Endometrial microvascular endothelial cells (primary cell): Measurements from ENCODE around the gene LAPTM5. TPM values are rescaled to one million over a fixed set of nuclear protein-coding genes. Genes with fewer than 3 reads are reported as not detected.
"Not testable (repeated sequence)": the region's sequence is repeated elsewhere in the genome, so short reads cannot be mapped to it uniquely, and the experiment has no call there.

ENCODE experiments used
- in situ Hi-C: cut with HindIII; loops from 2 replicates; pipeline ENCODE4 v1.10.0; 2017; ENCODE audit warnings: low sequenced_read_pairs, low pct_unique_long_range_greater_than_20kb; ENCODE audit errors: inconsistent ontology term
- total RNA-seq: library from RNA; depleted of rRNA; stranded (reverse); fragments of >200 nt; gene quantifications from one replicate; pipeline ENCODE4 v1.2.3, GENCODE V29; 2015; ENCODE audit errors: inconsistent ontology term

Gene LAPTM5
- total RNA-seq, 1 donor from 2014 or later: 53.8 TPM

DNA sequence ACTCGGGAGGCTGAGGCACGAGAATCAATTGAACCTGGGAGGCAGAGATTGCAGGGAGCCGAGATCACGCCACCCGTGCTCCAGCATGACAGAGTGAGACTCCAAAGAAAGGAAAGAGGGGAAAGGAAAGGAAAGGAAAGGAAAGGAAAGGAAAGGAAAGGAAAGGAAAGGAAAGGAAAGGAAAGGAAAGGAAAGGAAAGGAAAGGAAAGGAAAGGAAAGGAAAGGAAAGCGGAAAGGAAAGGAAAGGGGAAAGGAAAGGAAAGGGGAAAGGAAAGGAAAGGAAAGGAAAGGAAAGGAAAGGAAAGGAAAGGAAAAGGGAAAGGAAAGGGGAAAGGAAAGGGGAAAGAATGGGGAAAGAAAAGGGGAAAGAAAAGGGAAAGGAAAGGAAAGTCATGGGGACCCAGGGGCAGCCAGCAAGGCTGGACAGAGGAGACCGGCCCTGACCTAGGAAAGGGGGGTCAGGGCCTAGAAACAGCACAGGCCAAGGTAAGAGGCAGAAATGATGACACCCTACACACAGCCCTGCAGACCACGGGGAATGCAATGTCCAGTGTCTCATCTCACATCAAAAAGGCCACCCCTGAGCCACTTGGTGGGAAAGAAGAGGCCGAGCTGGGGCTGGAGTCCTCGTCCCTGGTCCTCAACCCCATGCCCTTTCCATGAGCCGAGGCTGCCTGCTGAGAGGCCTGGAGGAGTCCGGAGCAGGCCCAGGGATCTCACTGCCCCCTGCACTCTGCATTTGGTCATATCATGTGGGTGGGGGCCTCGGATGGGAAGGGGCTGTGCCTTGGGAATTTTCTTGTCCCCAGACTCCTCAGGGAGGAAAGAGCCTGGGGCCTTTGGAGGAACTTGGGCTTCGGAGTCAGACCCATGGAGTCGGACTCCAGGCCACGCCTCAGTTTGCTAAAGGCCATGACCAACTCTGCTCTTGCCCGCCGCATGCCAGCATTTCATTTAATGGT is 18.8 kb upstream of the LAPTM5 start:
- in situ Hi-C loops: no loop called here

DNA sequence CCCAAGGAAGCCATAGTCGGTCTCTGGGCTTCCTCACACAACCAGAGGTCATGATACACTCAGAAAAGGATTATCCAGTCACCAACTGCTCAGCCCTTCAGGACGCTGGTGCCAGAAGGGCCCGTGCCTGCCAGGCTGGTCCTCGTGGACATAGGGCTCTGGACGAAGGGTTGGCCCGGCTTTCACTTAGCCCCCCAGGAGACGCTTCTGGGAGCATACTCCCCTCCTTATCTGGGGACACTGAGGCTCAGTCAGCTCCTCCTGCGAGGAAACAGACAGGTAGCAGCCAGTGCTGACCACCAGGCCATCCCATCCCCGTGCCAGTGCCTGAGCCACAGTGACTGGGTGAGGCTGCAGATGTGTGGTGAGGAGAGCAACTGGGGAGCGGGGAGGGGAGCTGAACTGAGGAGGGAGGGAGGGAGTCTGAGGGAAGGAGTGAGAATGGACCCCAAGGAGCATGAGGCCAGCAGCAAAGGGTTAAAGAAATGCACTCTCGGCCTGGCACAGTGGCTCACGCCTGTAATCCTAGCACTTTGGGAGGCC is 17.9 kb upstream of the LAPTM5 start:
- in situ Hi-C loops: no loop called here

DNA sequence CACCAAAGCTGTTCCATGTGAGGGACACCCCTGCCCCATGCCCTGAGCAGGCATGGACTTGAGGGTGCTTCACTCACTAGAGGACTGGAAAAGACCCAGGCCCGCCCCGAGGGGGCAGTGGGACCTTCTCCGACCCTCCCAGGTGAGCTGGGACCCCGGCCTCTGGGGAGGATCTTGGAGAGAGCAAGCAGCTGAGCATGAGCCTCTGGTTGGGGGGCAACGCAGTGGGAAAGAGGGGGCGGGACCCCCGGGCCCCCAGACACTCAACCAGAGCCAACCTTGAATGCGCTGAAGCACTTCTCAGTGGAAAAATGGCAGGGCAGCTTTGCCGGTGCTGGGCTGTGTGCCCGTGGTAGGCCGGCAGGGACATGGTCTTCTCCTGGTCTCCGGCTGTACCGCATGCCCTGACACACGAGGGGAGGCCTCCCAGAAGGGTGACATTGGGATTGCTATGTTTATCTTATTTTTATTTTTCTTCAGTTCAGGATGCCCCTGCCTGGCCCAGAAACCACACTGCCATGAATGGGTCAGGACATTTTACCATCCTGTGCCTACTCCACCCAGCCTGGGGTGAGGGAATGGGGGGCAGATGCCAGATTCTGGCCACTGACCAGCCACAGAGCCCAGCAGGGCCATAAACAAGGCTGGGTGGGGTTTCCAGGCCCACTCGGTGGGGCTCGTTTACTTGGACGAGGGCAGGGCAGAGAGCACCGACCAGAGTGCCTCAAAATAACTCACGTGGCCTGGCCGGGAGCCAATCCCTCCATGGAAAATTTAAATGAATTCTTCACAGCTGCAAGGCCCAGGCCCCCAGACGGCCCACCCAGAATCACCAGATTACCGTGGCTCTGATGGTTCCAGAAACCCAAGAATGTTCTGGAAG is 17.2 kb upstream of the LAPTM5 start:
- in situ Hi-C loops: no loop called here

DNA sequence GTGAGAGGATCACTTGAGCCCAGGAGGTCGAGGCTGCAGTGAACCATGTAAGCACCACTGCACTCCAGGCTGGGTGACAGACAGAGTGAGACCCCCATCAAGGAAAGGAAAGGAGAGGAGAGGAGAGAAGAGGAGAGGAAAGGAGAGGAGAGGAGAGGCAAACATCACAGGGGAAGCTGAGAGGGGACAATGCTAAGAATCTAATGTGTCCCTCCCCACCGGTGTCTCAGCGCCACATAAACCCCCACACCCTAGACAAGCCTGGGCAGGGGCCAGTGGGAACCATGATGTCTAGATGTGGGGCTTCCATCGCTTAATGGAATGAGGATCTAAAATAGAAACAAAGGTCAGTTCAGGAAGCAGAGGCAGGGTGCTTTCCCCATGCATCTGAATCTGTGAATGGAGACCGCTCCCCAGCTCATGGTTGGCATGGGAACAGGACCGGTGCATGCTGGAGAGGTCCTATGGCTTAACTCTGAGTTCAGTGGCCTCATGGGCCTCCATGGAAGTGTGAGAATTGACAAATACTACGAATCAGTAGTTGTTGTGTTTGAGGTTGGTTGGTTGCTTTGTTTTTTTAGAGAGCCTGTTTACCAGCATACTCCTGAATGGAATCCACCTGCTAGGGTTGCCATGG is 16.3 kb upstream of the LAPTM5 start:
- in situ Hi-C loops: no loop called here

DNA sequence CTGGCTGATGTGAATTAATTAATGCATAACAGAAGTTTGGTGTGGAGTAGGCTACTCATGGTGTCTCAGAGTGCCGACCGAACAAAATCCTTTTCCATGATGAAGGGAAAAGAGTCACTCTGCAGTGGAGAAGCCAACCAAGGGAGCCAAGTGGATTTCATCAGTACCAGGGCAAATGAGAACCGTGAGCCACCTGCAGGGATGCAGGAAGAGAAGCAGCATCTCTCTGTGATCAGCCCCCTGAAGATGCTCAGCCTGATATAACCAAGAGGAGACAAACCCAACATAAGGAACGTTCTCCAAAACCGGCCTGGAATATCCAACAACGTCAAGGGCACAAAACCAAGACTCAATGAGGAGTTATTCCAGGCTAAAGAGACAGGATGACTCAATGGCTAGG is 13.4 kb upstream of the LAPTM5 start:
- in situ Hi-C loops: no loop called here

DNA sequence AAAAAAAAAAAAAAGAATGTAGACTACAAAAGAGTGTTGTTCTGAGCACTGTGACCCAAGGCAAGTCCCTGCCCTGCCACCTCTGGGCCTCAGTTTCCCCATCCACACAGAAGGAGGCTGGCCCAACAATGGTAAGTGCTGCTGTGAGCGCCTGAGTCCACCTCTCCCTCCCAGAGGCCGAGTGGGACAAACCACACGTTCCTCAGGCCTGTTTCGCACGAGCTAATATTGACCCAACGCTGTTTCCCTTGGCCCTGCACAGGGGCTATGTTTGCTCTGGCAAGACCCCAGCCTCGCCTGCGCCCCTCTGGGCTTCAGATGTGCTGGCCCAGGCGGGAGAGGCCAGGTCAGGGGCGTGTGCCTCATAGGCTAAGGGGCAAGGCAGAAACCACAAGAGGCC is 12.6 kb upstream of the LAPTM5 start:
- in situ Hi-C loops: no loop called here

DNA sequence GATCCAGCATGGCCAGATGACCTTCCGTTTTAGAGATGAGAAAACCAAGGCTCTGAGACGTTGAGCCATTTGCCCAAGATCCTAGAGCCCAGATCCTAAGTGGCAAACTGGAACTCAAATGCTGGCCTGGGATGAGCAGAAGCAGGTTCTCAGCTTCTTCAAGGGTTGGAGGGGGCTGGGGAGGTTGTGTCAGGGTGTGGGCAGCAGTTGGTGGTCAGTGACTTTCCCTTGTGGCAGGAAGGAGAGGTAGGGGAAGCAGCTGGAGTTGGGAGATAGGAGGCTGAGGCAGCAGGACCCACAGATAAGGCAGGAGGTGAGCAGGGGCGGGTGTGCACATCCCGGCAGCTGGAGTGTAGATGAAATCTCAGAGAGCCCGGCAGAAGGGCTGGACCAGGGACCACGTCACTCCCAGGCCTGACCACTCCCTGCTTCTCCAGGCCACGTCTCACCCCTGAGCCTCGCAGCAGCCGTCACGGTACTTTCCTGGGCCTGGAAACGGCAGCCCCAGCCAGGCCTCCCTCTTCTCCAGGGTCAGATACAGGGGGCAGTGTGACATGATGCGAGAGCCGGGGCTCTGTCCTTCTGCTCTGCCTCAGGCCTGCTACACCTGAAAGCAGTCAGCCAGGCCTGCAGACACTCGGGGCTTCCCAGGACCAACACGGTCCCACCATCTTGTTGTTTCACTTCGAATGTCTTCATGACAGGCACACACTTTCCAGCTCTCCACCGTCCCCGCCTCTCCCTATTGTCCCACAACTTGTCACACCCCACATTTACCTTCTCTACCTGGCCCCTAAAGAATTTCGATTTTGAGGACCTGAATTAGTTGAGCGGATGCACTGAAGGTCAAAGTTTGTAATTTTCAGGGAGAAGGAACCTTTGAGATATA is 11.5 kb upstream of the LAPTM5 start:
- in situ Hi-C loops: no loop called here

DNA sequence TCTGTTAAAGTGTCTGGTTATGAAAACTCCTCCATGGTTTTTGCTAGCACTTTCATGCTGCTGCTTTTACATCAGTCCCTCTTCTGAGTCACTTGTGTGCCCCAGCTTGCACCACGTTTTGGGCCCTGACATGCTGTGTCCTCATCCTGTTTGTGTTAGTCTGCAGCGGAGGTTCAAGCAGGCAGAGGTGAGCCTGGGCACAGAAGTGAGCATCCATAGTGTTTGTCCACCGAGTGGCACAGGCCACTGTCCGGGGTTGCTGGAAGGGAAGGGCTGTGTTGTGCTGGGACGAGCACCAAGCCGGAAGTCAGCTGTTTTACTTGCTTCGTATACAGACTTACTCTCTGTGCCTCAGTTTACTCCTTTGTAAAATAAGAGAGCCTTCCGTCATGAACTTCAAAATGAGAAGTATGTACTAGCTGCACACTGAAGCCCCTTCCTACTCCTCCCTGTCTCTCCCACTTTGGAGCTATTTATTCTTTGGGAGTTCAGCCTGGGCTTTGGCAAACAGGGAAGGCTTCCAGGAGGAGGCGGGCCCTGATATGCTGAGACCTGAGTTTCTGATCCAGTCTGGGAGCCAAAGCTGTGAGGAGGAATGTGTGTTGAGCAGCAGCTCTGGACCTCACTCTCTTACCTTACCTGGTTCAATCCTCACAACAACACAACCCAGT is 10.7 kb upstream of the LAPTM5 start:
- in situ Hi-C loops: no loop called here

DNA sequence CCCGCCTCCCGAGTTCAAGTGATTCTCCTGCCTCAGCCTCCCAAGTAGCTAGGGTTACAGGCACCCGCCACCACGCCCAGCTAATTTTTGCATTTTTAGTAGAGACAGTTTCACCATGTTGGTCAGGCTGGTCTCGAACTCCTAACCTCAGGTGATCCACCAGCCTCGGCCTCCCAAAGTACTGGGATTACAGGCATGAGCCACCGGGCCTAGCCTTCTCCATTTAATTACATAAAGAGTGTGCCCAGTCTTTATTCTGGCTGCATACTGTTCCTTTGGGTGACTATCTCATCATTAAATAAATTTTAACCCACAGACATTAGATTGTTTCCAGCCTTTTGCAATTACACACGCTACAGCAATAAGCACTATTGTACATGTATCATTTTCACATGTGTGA is 9.4 kb upstream of the LAPTM5 start:
- in situ Hi-C loops: not testable (repeated sequence)

DNA sequence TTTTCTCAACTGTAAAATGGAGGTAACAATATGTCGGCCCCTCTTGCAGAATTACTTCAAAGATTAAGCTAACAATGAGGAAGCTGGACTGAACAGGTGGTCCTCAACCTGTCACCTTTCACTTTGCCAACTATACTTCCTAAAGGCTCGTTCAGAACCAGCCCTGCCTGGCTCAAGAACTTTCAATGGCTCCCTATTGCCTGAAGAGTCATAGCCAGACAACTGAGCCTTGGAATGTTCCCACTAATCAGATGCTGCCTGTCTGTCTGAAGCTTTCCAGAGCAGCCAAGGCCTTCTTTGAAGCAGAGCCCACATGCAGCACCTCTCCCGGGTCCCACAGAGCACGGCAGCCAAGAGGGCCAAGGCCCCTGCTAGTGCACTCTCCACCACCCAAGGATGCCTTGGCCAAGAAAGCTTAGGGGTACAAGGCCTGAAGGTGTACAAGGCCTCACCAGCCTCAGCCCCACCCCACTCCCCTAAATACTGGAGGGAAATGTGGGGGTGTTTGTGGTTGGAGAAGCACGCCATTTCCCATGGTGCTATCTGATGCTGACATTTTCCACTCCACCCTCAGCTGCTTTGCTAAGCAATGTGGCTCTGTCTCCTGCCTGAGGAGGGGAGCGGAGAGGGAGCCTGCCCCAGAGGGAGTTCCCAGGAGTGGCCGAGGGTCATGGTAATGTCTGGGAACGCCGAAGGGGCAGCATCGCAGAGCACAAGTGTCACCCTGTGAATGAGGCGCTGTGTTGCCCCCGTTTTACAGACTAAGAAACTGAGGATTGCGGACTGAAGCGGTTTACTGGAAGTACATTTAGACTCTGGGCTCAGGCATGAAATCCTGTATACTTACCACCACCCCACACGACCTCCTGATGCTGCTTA is 8.2 kb upstream of the LAPTM5 start:
- in situ Hi-C loops: no loop called here

DNA sequence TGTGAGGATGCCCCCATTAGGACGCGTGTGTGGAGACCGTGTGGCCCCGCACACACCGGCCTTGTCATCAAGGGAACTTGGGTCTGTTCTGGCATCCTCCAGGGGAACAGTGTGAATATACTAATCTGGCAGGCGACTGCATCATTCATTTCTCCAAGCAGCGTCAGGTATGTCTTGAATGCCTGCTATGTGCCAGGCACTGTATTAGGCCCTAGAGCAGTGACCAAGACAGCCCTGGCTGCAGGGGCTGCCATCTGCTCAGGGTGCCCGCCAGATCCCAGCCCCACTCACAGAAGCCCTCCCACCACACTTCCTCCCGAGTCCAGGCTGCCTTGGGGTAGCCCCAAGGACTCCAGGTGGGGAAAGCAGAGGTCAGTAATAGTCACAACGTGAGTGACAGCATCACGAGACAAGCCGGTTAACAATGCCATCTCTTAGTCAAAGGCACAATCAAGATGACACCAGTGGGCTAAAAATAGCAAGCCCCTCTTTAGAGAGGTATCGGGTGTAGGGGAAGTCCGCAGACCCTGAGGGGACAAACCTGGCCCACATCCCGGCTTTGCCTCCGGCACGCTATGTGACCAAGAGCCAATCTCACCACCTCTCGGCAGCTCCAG is 7.5 kb upstream of the LAPTM5 start:
- in situ Hi-C loops: no loop called here

DNA sequence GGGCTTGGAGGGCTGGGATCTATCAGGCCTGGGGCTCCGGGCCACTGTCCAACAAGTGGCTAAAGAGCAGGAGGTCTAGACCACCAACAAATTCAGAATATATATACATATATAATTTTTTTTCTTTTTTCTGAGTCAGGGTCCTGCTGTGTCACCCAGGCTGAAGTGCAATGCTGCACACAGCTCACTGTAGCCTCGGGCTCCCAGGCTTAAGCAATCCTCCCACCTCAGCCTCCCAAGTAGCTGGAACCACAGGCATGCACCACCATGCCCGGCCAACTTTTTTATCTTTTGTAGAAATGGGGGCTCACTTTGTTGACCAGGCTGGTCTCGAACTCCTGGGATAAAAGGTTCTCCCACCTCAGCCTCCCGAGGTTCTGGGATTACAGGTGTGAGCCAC is 6.8 kb upstream of the LAPTM5 start:
- in situ Hi-C loops: no loop called here

DNA sequence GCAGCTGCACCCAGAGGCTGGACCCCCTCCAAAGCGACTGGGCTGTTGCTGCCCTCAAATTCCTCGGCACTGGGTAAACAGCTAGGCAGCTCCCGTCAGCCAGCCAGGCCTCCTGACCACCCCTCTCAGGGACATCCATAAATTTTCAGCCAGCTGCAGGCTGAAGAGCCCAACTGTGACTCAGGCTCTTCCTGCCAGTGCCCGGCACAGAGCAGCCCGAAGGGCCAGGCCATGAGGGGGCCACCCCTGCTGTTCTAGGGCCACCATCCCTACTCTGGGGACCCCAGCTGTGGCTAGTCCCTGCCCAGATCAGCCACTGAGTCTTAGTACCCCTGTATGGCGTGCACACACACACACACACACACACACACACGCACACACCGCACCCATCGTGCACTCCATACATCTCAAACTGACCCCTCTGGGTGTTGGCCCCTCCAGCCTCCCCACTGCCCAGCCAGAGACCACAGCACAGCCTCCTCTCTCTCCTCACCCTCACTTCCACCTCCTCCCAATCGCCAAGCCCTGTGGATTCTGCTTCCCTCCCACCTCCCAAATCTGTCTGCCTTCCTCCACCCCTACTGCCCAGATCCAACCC is 6.2 kb upstream of the LAPTM5 start:
- in situ Hi-C loops: no loop called here

DNA sequence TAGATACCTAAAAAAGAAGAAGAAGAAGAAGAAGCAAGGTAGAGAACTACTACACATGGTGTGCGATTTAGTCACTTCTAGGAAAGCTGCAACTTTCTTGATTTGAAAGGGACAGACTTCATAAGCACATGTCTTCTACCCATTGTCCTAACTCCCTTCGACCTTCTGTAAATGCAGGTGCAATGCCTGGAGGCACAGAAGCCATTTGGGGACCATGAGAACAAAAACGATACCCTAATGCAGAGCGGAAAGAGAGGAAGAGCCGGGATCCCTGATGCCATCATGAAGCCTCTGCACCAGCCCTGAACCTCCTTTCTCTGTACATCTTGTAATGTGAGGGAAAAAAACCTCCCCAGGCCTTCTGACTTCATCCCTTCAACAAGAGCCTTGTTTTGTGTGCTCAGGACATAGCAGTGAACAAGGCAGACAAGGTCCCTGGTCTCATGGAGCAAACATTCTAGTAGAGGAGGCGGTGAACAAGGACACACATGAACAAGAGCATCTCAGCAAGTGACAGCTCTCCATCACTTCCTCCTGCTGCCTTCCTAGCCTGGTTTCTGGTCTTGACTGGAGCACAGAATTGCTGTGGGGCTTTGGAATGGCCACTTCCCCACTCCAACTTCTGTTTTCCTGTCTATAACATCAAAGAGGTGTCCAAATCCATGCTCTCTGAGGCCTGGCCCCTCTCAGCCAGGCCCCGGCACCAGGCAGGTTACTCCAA is 5.5 kb upstream of the LAPTM5 start:
- in situ Hi-C loops: no loop called here

DNA sequence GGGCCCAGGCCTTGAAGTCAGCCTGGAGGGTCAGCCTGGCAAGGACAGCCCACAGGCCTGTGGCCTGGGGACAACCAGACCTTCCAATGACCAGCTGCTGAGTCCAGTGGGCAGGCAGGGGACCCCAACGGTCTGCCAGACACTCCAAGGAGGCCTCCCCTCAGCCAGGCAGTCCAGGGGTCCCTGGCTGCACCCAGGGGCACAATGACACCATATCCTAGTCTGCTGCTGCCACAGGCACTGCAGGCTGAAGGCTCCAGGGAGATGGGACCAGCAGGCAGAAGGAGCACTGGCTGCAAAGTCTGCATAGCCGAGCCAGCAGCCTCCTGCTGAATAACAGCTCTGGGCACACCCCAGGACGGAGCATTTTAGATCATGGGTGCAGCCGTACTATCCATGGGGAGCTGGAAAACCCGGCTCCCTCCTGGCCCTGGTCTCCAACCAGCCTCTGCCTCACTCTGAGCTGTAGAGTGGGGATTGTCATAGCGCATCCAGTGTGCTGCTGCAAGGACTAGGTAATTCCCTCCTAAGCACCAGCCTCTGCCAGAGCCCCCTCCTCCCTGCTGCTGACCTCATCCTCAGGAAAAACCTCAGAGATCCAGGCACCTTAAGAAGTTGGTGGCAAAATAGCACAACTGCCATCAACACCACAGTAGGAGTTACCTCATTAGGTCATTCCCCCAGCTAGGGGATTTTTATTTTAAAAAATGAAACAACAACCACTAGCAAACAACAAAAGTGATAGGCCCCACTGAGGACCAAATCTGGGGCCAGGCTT is 4.8 kb upstream of the LAPTM5 start:
- in situ Hi-C loops: no loop called here
